H1 (cell line): ENCODE results near the gene RTKN. TPM values are rescaled to one million over a fixed set of nuclear protein-coding genes. Genes with fewer than 3 reads are reported as not detected.

ENCODE experiments used
- CTCF ChIA-PET: fragments of 300-600 bp; sonication (Branson Sonifier 250); formaldehyde crosslinking; loops from one replicate; lab custom pipeline; 2021; ENCODE audit not compliant: partially characterized antibody; lab: Charles Lee
- POLR2A ChIA-PET: fragments of 300-600 bp; sonication (Branson Sonifier 250); formaldehyde crosslinking; loops from one replicate; lab custom pipeline; 2021; ENCODE audit warnings: inconsistent platforms; ENCODE audit not compliant: partially characterized antibody; lab: Charles Lee
- DNase-seq, 2 experiments: peaks; one replicate each; pipeline versions ENCODE4 v3.0.0 to v3.0.0-alpha.2; 2010 to 2022; ENCODE audit warnings: low spot score in 2 of 2, low read depth in 1 of 2, mixed read lengths in 1 of 2
- FAIRE-seq: peaks from 2 replicates; lab custom pipeline; 2011; peaks lifted over from hg19 to GRCh38; lab: Jason Lieb, UNC
- H2AFZ ChIP-seq: 2 replicates; pipeline ENCODE4 v1.8.1; 2012; ENCODE audit warnings: low read length, inconsistent platforms
- H2AK5ac ChIP-seq: 2 replicates; pipeline ENCODE4 v1.6.1; 2013; ENCODE audit warnings: low read depth, low read length
- H2BK120ac ChIP-seq: replicated peaks from 2 replicates; pipeline ENCODE3; 2013; ENCODE audit warnings: low read depth, low read length, inconsistent platforms
- H2BK12ac ChIP-seq: 2 replicates; pipeline ENCODE4 v1.6.1; 2013; ENCODE audit warnings: low read depth, low read length
- H2BK15ac ChIP-seq: 2 replicates; pipeline ENCODE4 v1.6.1; 2013; ENCODE audit warnings: low read length
- H2BK20ac ChIP-seq: 2 replicates; pipeline ENCODE4 v1.6.1; 2013; ENCODE audit warnings: low read length
- H2BK5ac ChIP-seq: 2 replicates; pipeline ENCODE4 v1.6.1; 2013; ENCODE audit warnings: low read depth, low read length
- H3K14ac ChIP-seq: 2 replicates; pipeline ENCODE4 v1.6.1; 2013; ENCODE audit warnings: inconsistent platforms; ENCODE audit not compliant: insufficient read length
- H3K18ac ChIP-seq: 2 replicates; pipeline ENCODE4 v1.6.1; 2013; ENCODE audit warnings: low read length; ENCODE audit errors: extremely low read depth
- H3K23ac ChIP-seq: 2 replicates; pipeline ENCODE4 v1.6.1; 2013; ENCODE audit warnings: inconsistent platforms; ENCODE audit not compliant: insufficient read length
- H3K23me2 ChIP-seq: 2 replicates; pipeline ENCODE4 v1.6.1; 2013; ENCODE audit warnings: low read depth, low read length
- H3K27ac ChIP-seq: 2 replicates; pipeline ENCODE4 v1.6.1; 2011; ENCODE audit warnings: low read depth, low read length, inconsistent platforms
- H3K27me3 ChIP-seq, 4 experiments: replicated peaks in 1 of 4; 1 replicate in 1 of 4; 2 replicates in 3 of 4; pipeline versions ENCODE4 v1.6.1 to v1.8.1; 2011 to 2013; ENCODE audit warnings: low read length in 3 of 4, mild to moderate bottlenecking in 3 of 4, inconsistent platforms in 2 of 4, mixed read lengths in 2 of 4, moderate library complexity in 1 of 4; ENCODE audit not compliant: control insufficient read depth in 3 of 4, insufficient read depth in 3 of 4; ENCODE audit errors: extremely low read depth in 1 of 4
- H3K36me3 ChIP-seq, 4 experiments: 2 replicates each; pipeline versions ENCODE4 v1.6.1 to v1.8.1; 2011 to 2013; ENCODE audit warnings: mild to moderate bottlenecking in 4 of 4, low read length in 3 of 4, moderate library complexity in 2 of 4, control low read depth in 1 of 4, inconsistent platforms in 1 of 4; ENCODE audit not compliant: insufficient read depth in 4 of 4, control insufficient read depth in 2 of 4
- H3K4ac ChIP-seq: replicated peaks from 2 replicates; pipeline ENCODE3; 2013; ENCODE audit warnings: low read length, low read depth, mixed read lengths, inconsistent platforms; ENCODE audit not compliant: insufficient read length
- H3K4me1 ChIP-seq, 4 experiments: replicated peaks in 1 of 4; 1 replicate in 1 of 4; 2 replicates in 3 of 4; pipeline versions ENCODE4 v1.6.1 to v1.8.1; 2011 to 2013; ENCODE audit warnings: low read length in 3 of 4, inconsistent platforms in 2 of 4, mixed read lengths in 1 of 4; ENCODE audit not compliant: insufficient read depth in 4 of 4, control insufficient read depth in 3 of 4
- H3K4me2 ChIP-seq, 2 experiments: 2 replicates each; pipeline versions ENCODE4 v1.6.1 to v1.8.1; 2011 to 2013; ENCODE audit warnings: low read depth in 2 of 2, low read length in 2 of 2, control low read depth in 1 of 2, inconsistent platforms in 1 of 2, mild to moderate bottlenecking in 1 of 2; ENCODE audit not compliant: insufficient read depth in 1 of 2
- H3K4me3 ChIP-seq, 4 experiments: fragments of 200-600, 300-600 bp in 1 of 4; sonication (generic), shearing (Covaris generic), sonication (Bioruptor Twin) in 1 of 4; 2 replicates each; pipeline versions ENCODE4 v1.5.1 to v1.8.1; 2011 to 2016; ENCODE audit warnings: low read length in 4 of 4, low read depth in 3 of 4, control low read depth in 2 of 4, inconsistent platforms in 2 of 4, mild to moderate bottlenecking in 2 of 4, mixed read lengths in 1 of 4, moderate library complexity in 1 of 4; ENCODE audit not compliant: insufficient read depth in 2 of 4; ENCODE audit errors: extremely low read depth in 1 of 4
- H3K56ac ChIP-seq: replicated peaks from 2 replicates; pipeline ENCODE3; 2013; ENCODE audit warnings: low read depth, mild to moderate bottlenecking, mixed read lengths, low read length, inconsistent platforms; ENCODE audit not compliant: insufficient read length
- H3K79me1 ChIP-seq: 2 replicates; pipeline ENCODE4 v1.6.1; 2013; ENCODE audit warnings: low read depth, low read length, control low read depth
- H3K79me2 ChIP-seq, 2 experiments: 2 replicates each; pipeline versions ENCODE4 v1.6.1 to v1.8.1; 2012 to 2013; ENCODE audit warnings: low read length in 2 of 2, mild to moderate bottlenecking in 2 of 2, inconsistent platforms in 1 of 2; ENCODE audit not compliant: insufficient read depth in 2 of 2, control insufficient read depth in 1 of 2
- H3K9ac ChIP-seq, 4 experiments: replicated peaks in 1 of 4; 1 replicate in 1 of 4; 2 replicates in 3 of 4; pipeline versions ENCODE4 v1.6.1 to v1.8.1; 2011 to 2013; ENCODE audit warnings: low read depth in 3 of 4, low read length in 3 of 4, control low read depth in 2 of 4, mild to moderate bottlenecking in 2 of 4, moderate library complexity in 2 of 4, inconsistent platforms in 1 of 4; ENCODE audit errors: extremely low read depth in 1 of 4
- H3K9me3 ChIP-seq, 2 experiments: 2 replicates each; pipeline versions ENCODE4 v1.6.1 to v1.8.1; 2012 to 2013; ENCODE audit warnings: mild to moderate bottlenecking in 2 of 2, moderate library complexity in 2 of 2, control low read depth in 1 of 2, inconsistent platforms in 1 of 2, low read depth in 1 of 2, low read length in 1 of 2, mixed read lengths in 1 of 2; ENCODE audit not compliant: insufficient read depth in 2 of 2
- H4K20me1 ChIP-seq, 2 experiments: replicated peaks in 1 of 2; 2 replicates each; pipeline versions ENCODE3 to v1.8.1; 2011 to 2013; ENCODE audit warnings: inconsistent platforms in 2 of 2, low read length in 2 of 2, mild to moderate bottlenecking in 1 of 2; ENCODE audit not compliant: insufficient read depth in 2 of 2, control insufficient read depth in 1 of 2
- H4K5ac ChIP-seq: 2 replicates; pipeline ENCODE4 v1.6.1; 2013; ENCODE audit warnings: low read length, low read depth, mixed read lengths, inconsistent platforms; ENCODE audit not compliant: insufficient read length
- H4K8ac ChIP-seq: 2 replicates; pipeline ENCODE4 v1.8.0; 2013; ENCODE audit warnings: mild to moderate bottlenecking, moderate library complexity, low read length, inconsistent platforms; ENCODE audit not compliant: insufficient read depth; ENCODE audit errors: extremely low read depth
- H4K91ac ChIP-seq: replicated peaks from 2 replicates; pipeline ENCODE3; 2013; ENCODE audit warnings: low read length, mixed read lengths, inconsistent platforms; ENCODE audit not compliant: insufficient read length
- CHD2 ChIP-seq: IDR thresholded peaks from 2 replicates; pipeline ENCODE4 v1.6.1; 2012; ENCODE audit warnings: low read length, improper control_type of control experiment
- CREB1 ChIP-seq: IDR thresholded peaks from 2 replicates; pipeline ENCODE4 v1.6.1; 2012; ENCODE audit warnings: inconsistent platforms
- CTCF ChIP-seq, 3 experiments: IDR thresholded peaks; 1 replicate in 2 of 3; 2 replicates in 1 of 3; pipeline versions ENCODE4 v1.5.1 to v1.6.1; 2011; ENCODE audit warnings: low read length in 3 of 3, mild to moderate bottlenecking in 3 of 3, inconsistent platforms in 2 of 3, low read depth in 1 of 3, moderate library complexity in 1 of 3; ENCODE audit not compliant: insufficient read depth in 1 of 3; ENCODE audit errors: control extremely low read depth in 1 of 3
- KDM5A ChIP-seq: fragments of 200-600 bp; IDR thresholded peaks from 2 replicates; pipeline ENCODE4 v1.7.1; 2012; ENCODE audit warnings: mild to moderate bottlenecking, low read length, inconsistent platforms, mixed read lengths
- POLR2A ChIP-seq, 2 experiments: IDR thresholded peaks; 1 replicate in 1 of 2; 2 replicates in 1 of 2; pipeline ENCODE4 v1.6.1; 2011; ENCODE audit warnings: low read depth in 2 of 2, low read length in 2 of 2, mild to moderate bottlenecking in 2 of 2; ENCODE audit errors: control extremely low read depth in 1 of 2
- SP1 ChIP-seq: IDR thresholded peaks from 2 replicates; pipeline ENCODE4 v1.6.1; 2011; ENCODE audit warnings: low read depth, low read length
- TAF1 ChIP-seq: IDR thresholded peaks from 2 replicates; pipeline ENCODE4 v1.6.1; 2011; ENCODE audit warnings: mild to moderate bottlenecking, low read depth, low read length
- TAF7 ChIP-seq: optimal IDR thresholded peaks from 2 replicates; pipeline ENCODE3; 2011; ENCODE audit warnings: low read depth, mild to moderate bottlenecking, inconsistent platforms, low read length, moderate library complexity, borderline replicate concordance
- WGBS, 2 experiments: shearing (Covaris generic) in 1 of 2; methylation state at CpG; one replicate each; pipeline versions ENCODE4 v1.1.6 to v1.1.7; 2013 to 2015; ENCODE audit warnings: low lambda C conversion rate in 2 of 2, mixed read lengths in 2 of 2, inconsistent platforms in 1 of 2, low coverage in 1 of 2, missing lambda C conversion rate in 1 of 2; ENCODE audit not compliant: insufficient replicate concordance in 2 of 2, insufficient coverage in 1 of 2, insufficient read length in 1 of 2; ENCODE audit errors: extremely low coverage in 1 of 2, missing lambda C conversion rate in 1 of 2; 5-methylcytosine and 5-hydroxymethylcytosine counted together
- polyA plus RNA-seq, 7 experiments: library from polyadenylated mRNA; depleted of rRNA in 3 of 7; stranded (reverse) in 5 of 7; unstranded in 2 of 7; fragments of >200 nt in 5 of 7; fragments of 200-250 nt in 2 of 7; gene quantifications; 1 replicate in 5 of 7; 2 replicates in 1 of 7; 4 replicates in 1 of 7; pipeline versions ENCODE4 v1.2.1 to v1.2.3, GENCODE V29; 2011 to 2013; ENCODE audit warnings: missing spikeins in 2 of 7, mixed read lengths in 2 of 7
- total RNA-seq: library from RNA; stranded (reverse); fragmentation: NEBNext Ultra II Directional; extraction: Animal tissue kit (Norgen Biotek cat#: 25700); gene quantifications from 2 replicates; pipeline ENCODE4 v1.2.1, GENCODE V29; 2021

Gene RTKN
- total and polyA plus RNA-seq, 2 of the 8 experiments (the other 6 are each of a cell fraction or from before 2014, with no cell fraction given): 40.2 to 54.1 TPM

GRCh38 chr2:74458132-74458937 lies 16.6 kb upstream of the RTKN start, which contains the start of gene WBP1:
WBP1 (plus strand) TSS chr2:74458438; CDS start chr2:74458603, 165 bp downstream.
- FAIRE-seq (peak; percentile 89), DNase-seq (peak; percentile 98 to 100)
- peak within 1 kb of the TSS; percentile 43; the same call in 1 of the 2 replicates for H2AFZ ChIP-seq
- H2BK120ac ChIP-seq: peak within 1 kb of the TSS; percentile 85
- POLR2A ChIA-PET: interaction anchor here (0.6 to 10.5 kb wide), 27 partner anchors 9 to 377 kb away, joined by 3 to 89 read pairs (median 4); partner anchors contain the start of genes AUP1, C2orf81, CCDC142 and MRPL53
- H3K14ac ChIP-seq: no peak within 1 kb of the TSS
- peak within 1 kb of the TSS; percentile 96; the same call in 1 of the 2 replicates for H3K18ac ChIP-seq
- H3K4ac ChIP-seq: peak within 1 kb of the TSS; percentile 94
- H3K79me1 ChIP-seq: no peaks in the 10 kb centered on the region; the same call in 1 of the 2 replicates
- peak within 1 kb of the TSS; percentile 93 for H4K91ac ChIP-seq
- no peaks in the 10 kb centered on the region for H3K9me3 ChIP-seq
- H4K8ac ChIP-seq: peak within 1 kb of the TSS; percentile 96
- no peaks in the 10 kb centered on the region for H4K20me1 ChIP-seq
- H3K27me3 ChIP-seq: no peaks in the 10 kb centered on the region
- H2BK5ac ChIP-seq: peak within 1 kb of the TSS; percentile 94
- H2BK15ac ChIP-seq: peak within 1 kb of the TSS; percentile 37; the same call in 1 of the 2 replicates
- H3K4me1 ChIP-seq: peaks cover 0 to 10% (median 2%) of the 10 kb centered on the region in 4 experiments; a peak in 5 of 7 replicates
- H3K9ac ChIP-seq: peak within 1 kb of the TSS; percentile 90 to 98 (median 94)
- H3K36me3 ChIP-seq: peaks cover 0 to 12% (median 2%) of the 10 kb centered on the region in 4 experiments; a peak in 4 of 8 replicates
- peaks cover 16% of the 10 kb centered on the region; the same call in 1 of the 2 replicates for H3K23me2 ChIP-seq
- H3K56ac ChIP-seq: peak within 1 kb of the TSS; percentile 70
- H2BK12ac ChIP-seq: peak within 1 kb of the TSS; percentile 82; the same call in 1 of the 2 replicates
- peak within 1 kb of the TSS; percentile 81 for H4K5ac ChIP-seq
- H3K79me2 ChIP-seq: peaks cover 0 to 9% of the 10 kb centered on the region in 2 experiments; a peak in 1 of 4 replicates
- CTCF ChIA-PET: interaction anchor here (0.8 to 10.5 kb wide), 8 partner anchors 14 to 190 kb away, joined by 3 to 86 read pairs (median 12); partner anchors contain the start of genes CCDC142, MRPL53 and TTC31
- peak within 1 kb of the TSS; percentile 83 to 99 (median 98) for H3K4me3 ChIP-seq
- peak within 1 kb of the TSS; percentile 91 to 93 for H3K4me2 ChIP-seq
- H3K23ac ChIP-seq: no peak within 1 kb of the TSS
- 1% methylated on average over 25 of the region's 38 CpGs; no CpG with 5 or more reads in 1 of the 2 experiments for WGBS, 2 experiments
- H3K27ac ChIP-seq: peak within 1 kb of the TSS; percentile 95
- 0 out of 2 replicates have a peak within 1 kb of the TSS, but pooled peaks have one; percentile 13 for H2AK5ac ChIP-seq
- no peak within 1 kb of the TSS for H2BK20ac ChIP-seq
- TF ChIP-seq POLR2A (IDR thresholded peaks at IDR 0.05; ENCODE audit: control extremely low read depth in 1 of 2, low read depth in 2 of 2, low read length in 2 of 2) (peak in 1 of 2 experiments; percentile 83; a peak in 2 of 3 replicates), TAF7 (no peak), CREB1 (peak; percentile 84), CTCF (IDR thresholded peaks at IDR 0.05; ENCODE audit: control extremely low read depth in 1 of 3, insufficient read depth in 1 of 3, low read depth in 1 of 3, low read length in 3 of 3) (no peak), TAF1 (peak; percentile 29; the same call in 1 of the 2 replicates), SP1 (peak; percentile 97), CHD2 (peak; percentile 86), KDM5A (peak; percentile 80)
